Neural cell (in vitro differentiated cells): ENCODE data around the gene ZNF189.

Source experiments
- EP300 ChIP-seq: fragments of 450-650 bp; conservative IDR thresholded peaks from 2 replicates; pipeline ENCODE4 v1.6.1; 2014; ENCODE audit warnings: antibody characterized with exemption, mild to moderate bottlenecking, moderate library complexity; ENCODE audit not compliant: poor library complexity, severe bottlenecking
- EZH2 ChIP-seq: fragments of 200-600, 300-800 bp; shearing (Covaris generic), sonication (generic); IDR thresholded peaks from 2 replicates; pipeline ENCODE4 v1.6.1; 2014; ENCODE audit warnings: antibody characterized with exemption, low read length, borderline replicate concordance, mild to moderate bottlenecking; ENCODE audit not compliant: insufficient read depth, poor library complexity, severe bottlenecking
- RAD21 ChIP-seq: fragments of 450-650 bp; conservative IDR thresholded peaks from 2 replicates; pipeline ENCODE4 v1.6.1; 2014; ENCODE audit warnings: antibody characterized with exemption, mild to moderate bottlenecking, moderate library complexity
- SMC3 ChIP-seq: fragments of 450-650 bp; conservative IDR thresholded peaks from 2 replicates; pipeline ENCODE4 v1.6.1; 2014; ENCODE audit warnings: antibody characterized with exemption, mild to moderate bottlenecking, moderate library complexity; ENCODE audit not compliant: poor library complexity
- TAF1 ChIP-seq: IDR thresholded peaks from 2 replicates; pipeline ENCODE4 v1.6.1; 2012; ENCODE audit warnings: low read depth
- TF ChIP-seq, protein P1 (sequence below): fragments of 450-650 bp; IDR thresholded peaks from 2 replicates; pipeline ENCODE4 v1.5.1; 2014; ENCODE audit warnings: antibody characterized with exemption, mild to moderate bottlenecking, moderate library complexity; ENCODE audit not compliant: poor library complexity, severe bottlenecking

DNA sequence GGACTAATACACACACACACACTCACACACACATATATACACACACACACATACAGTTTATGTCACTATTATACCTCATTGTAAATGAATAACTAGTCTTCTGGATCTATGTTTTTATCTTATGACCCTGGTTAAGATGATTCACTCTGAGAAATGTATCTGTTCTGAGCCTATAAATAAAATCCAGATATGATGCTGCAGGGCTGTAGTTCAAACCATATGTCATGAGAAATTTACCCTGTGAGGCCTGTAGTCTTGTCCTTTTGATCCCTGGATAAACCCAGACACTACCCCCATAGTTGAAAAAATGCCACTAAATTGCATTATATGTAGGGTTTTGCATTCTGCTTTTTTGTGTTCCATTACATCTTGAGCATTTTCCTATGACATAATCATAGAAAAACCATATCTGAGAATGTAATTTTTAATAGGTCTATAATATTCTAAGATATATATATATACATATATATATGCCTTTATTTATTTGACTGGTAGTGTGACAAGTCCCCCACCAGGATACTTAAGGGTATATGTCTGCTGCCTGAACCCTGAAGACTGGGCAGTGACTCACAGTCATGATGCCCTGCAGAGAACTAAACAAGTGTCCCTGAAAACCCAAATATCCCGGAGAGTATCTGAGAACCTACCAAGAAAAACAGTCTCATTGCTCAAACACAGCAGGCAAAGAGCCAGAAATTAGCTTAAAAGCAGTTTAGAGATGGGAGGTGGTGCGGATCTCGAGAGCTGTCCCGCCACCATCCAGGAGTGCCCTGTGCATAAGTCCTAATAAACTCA lies 55.3 kb downstream of the ZNF189 start:
- TF ChIP-seq SMC3 (no peak), EZH2 (no peak), TAF1 (no peak), EP300 (no peak), RAD21 (no peak)
- TF ChIP-seq, protein P1, sequence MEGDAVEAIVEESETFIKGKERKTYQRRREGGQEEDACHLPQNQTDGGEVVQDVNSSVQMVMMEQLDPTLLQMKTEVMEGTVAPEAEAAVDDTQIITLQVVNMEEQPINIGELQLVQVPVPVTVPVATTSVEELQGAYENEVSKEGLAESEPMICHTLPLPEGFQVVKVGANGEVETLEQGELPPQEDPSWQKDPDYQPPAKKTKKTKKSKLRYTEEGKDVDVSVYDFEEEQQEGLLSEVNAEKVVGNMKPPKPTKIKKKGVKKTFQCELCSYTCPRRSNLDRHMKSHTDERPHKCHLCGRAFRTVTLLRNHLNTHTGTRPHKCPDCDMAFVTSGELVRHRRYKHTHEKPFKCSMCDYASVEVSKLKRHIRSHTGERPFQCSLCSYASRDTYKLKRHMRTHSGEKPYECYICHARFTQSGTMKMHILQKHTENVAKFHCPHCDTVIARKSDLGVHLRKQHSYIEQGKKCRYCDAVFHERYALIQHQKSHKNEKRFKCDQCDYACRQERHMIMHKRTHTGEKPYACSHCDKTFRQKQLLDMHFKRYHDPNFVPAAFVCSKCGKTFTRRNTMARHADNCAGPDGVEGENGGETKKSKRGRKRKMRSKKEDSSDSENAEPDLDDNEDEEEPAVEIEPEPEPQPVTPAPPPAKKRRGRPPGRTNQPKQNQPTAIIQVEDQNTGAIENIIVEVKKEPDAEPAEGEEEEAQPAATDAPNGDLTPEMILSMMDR = no peak
